Measurements from ENCODE around the gene NAP1L1. TPM values are rescaled to one million over a fixed set of nuclear protein-coding genes. Genes with fewer than 3 reads are reported as not detected.

The NAP1L1 gene
- total and polyA plus RNA-seq, 2 experiments from 2014 or later = 658 to 996 TPM

DNA sequence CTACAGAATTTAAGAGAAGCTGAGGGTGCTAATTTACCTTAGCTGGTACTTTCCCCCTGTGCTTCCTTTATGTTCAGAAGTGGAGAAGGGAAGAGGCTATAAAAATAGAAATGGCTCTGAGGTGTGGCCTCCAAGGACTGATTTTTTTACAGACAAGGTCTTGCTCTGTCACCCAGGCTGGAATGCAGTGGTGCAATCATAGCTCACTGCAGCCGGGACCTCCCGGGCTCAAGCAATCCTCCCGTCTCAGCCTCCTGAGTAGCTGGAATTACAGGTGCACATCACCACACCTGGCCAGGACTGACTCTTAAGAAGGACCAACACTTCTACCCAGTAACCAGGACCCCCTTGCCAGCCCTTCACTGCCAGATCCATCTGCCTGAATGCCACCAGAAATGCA lies 23.9 kb upstream of the NAP1L1 start:
- H2AFZ ChIP-seq = no peak overlapping the region
- no peak for ATAC-seq
- H3K36me3 ChIP-seq (ENCODE audit: insufficient read depth) = no peaks in the 10 kb centered on the region
- no peak overlapping the region for H3K4me3 ChIP-seq
- peaks cover 3% of the 10 kb centered on the region; the same call in 2 of the 3 replicates for H3K4me1 Mint-ChIP-seq
- no peaks in the 10 kb centered on the region for H4K20me1 ChIP-seq (replicated peaks; ENCODE audit: insufficient read depth)
- no peaks in the 10 kb centered on the region for H3K27me3 ChIP-seq (ENCODE audit: insufficient read depth)
- H3K27me3 Mint-ChIP-seq (ENCODE audit: insufficient read depth, low read depth, poor library complexity) = peaks cover 4% of the 10 kb centered on the region
- no peak overlapping the region for H3K27ac Mint-ChIP-seq
- no peak overlapping the region for H3K27ac ChIP-seq (ENCODE audit: low read depth)
- no peak overlapping the region for H3K4me2 ChIP-seq
- H3K9me3 Mint-ChIP-seq = no peaks in the 10 kb centered on the region
- no peak overlapping the region for H3K4me3 Mint-ChIP-seq
- no peaks in the 10 kb centered on the region for H3K9me2 ChIP-seq (ENCODE audit: insufficient read depth)
- no peaks in the 10 kb centered on the region for H3F3A ChIP-seq (replicated peaks; ENCODE audit: low read depth)
- DNase-seq (ENCODE audit: low spot score) = no peak
- no peaks in the 10 kb centered on the region for H3K4me1 ChIP-seq (ENCODE audit: insufficient read depth)
- H3K79me2 ChIP-seq (replicated peaks; ENCODE audit: insufficient read depth) = no peaks in the 10 kb centered on the region
- no peaks in the 10 kb centered on the region for H3K36me3 Mint-ChIP-seq (ENCODE audit: low read depth)
- TF ChIP-seq ZNF331 (CRISPR knock-in tag; IDR thresholded peaks at IDR 0.05; ENCODE audit: low read depth) (no peak), ETS1 (IDR thresholded peaks at IDR 0.05) (no peak), NANOG (IDR thresholded peaks at IDR 0.05; ENCODE audit: borderline replicate concordance) (no peak), POLR2AphosphoS5 (IDR thresholded peaks at IDR 0.05; ENCODE audit: low read depth) (no peak), EZH2phosphoT487 (IDR thresholded peaks at IDR 0.05; ENCODE audit: unreplicated experiment) (no peak), EZH2 (IDR thresholded peaks at IDR 0.05; ENCODE audit: low read depth, unreplicated experiment) (no peak), REST (IDR thresholded peaks at IDR 0.05; ENCODE audit: unreplicated experiment) (no peak), STAT1 (IDR thresholded peaks at IDR 0.05; ENCODE audit: unreplicated experiment) (no peak), ZNF114 (CRISPR knock-in tag; IDR thresholded peaks at IDR 0.05) (no peak), JUNB (IDR thresholded peaks at IDR 0.05; ENCODE audit: unreplicated experiment) (no peak), CREB1 (CRISPR knock-in tag; IDR thresholded peaks at IDR 0.05; ENCODE audit: low read depth) (no peak)
- TF ChIP-seq, protein P1, sequence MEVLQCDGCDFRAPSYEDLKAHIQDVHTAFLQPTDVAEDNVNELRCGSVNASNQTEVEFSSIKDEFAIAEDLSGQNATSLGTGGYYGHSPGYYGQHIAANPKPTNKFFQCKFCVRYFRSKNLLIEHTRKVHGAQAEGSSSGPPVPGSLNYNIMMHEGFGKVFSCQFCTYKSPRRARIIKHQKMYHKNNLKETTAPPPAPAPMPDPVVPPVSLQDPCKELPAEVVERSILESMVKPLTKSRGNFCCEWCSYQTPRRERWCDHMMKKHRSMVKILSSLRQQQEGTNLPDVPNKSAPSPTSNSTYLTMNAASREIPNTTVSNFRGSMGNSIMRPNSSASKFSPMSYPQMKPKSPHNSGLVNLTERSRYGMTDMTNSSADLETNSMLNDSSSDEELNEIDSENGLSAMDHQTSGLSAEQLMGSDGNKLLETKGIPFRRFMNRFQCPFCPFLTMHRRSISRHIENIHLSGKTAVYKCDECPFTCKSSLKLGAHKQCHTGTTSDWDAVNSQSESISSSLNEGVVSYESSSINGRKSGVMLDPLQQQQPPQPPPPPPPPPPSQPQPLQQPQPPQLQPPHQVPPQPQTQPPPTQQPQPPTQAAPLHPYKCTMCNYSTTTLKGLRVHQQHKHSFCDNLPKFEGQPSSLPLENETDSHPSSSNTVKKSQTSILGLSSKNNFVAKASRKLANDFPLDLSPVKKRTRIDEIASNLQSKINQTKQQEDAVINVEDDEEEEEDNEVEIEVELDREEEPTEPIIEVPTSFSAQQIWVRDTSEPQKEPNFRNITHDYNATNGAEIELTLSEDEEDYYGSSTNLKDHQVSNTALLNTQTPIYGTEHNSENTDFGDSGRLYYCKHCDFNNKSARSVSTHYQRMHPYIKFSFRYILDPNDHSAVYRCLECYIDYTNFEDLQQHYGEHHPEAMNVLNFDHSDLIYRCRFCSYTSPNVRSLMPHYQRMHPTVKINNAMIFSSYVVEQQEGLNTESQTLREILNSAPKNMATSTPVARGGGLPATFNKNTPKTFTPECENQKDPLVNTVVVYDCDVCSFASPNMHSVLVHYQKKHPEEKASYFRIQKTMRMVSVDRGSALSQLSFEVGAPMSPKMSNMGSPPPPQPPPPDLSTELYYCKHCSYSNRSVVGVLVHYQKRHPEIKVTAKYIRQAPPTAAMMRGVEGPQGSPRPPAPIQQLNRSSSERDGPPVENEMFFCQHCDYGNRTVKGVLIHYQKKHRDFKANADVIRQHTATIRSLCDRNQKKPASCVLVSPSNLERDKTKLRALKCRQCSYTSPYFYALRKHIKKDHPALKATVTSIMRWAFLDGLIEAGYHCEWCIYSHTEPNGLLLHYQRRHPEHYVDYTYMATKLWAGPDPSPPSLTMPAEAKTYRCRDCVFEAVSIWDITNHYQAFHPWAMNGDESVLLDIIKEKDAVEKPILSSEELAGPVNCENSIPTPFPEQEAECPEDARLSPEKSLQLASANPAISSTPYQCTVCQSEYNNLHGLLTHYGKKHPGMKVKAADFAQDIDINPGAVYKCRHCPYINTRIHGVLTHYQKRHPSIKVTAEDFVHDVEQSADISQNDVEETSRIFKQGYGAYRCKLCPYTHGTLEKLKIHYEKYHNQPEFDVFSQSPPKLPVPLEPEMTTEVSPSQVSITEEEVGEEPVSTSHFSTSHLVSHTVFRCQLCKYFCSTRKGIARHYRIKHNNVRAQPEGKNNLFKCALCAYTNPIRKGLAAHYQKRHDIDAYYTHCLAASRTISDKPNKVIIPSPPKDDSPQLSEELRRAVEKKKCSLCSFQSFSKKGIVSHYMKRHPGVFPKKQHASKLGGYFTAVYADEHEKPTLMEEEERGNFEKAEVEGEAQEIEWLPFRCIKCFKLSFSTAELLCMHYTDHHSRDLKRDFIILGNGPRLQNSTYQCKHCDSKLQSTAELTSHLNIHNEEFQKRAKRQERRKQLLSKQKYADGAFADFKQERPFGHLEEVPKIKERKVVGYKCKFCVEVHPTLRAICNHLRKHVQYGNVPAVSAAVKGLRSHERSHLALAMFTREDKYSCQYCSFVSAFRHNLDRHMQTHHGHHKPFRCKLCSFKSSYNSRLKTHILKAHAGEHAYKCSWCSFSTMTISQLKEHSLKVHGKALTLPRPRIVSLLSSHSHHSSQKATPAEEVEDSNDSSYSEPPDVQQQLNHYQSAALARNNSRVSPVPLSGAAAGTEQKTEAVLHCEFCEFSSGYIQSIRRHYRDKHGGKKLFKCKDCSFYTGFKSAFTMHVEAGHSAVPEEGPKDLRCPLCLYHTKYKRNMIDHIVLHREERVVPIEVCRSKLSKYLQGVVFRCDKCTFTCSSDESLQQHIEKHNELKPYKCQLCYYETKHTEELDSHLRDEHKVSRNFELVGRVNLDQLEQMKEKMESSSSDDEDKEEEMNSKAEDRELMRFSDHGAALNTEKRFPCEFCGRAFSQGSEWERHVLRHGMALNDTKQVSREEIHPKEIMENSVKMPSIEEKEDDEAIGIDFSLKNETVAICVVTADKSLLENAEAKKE (CRISPR knock-in tag; IDR thresholded peaks at IDR 0.05) = no peak
- TF ChIP-seq, protein P2, sequence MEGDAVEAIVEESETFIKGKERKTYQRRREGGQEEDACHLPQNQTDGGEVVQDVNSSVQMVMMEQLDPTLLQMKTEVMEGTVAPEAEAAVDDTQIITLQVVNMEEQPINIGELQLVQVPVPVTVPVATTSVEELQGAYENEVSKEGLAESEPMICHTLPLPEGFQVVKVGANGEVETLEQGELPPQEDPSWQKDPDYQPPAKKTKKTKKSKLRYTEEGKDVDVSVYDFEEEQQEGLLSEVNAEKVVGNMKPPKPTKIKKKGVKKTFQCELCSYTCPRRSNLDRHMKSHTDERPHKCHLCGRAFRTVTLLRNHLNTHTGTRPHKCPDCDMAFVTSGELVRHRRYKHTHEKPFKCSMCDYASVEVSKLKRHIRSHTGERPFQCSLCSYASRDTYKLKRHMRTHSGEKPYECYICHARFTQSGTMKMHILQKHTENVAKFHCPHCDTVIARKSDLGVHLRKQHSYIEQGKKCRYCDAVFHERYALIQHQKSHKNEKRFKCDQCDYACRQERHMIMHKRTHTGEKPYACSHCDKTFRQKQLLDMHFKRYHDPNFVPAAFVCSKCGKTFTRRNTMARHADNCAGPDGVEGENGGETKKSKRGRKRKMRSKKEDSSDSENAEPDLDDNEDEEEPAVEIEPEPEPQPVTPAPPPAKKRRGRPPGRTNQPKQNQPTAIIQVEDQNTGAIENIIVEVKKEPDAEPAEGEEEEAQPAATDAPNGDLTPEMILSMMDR (conservative IDR thresholded peaks at IDR 0.05; ENCODE audit: low read depth in 2 of 2) = no peak
